GM18502 (cell line): ENCODE measurements around the gene DUS3L.

ENCODE experiments used
- ATAC-seq: cut with Tn5 transposase; IDR thresholded peaks from one replicate; pipeline ENCODE4 v1.9.1; 2021; ENCODE audit warnings: mild to moderate bottlenecking; ENCODE audit not compliant: unreplicated experiment, poor library complexity

Gene DUS3L

GRCh38 chr19:5801796-5802619 lies 11.0 kb upstream of the DUS3L start:
- no peak for ATAC-seq

- no peak for ATAC-seq
These were observed 9.7 kb upstream of the DUS3L start for GRCh38 chr19:5800361-5801270.

DNA sequence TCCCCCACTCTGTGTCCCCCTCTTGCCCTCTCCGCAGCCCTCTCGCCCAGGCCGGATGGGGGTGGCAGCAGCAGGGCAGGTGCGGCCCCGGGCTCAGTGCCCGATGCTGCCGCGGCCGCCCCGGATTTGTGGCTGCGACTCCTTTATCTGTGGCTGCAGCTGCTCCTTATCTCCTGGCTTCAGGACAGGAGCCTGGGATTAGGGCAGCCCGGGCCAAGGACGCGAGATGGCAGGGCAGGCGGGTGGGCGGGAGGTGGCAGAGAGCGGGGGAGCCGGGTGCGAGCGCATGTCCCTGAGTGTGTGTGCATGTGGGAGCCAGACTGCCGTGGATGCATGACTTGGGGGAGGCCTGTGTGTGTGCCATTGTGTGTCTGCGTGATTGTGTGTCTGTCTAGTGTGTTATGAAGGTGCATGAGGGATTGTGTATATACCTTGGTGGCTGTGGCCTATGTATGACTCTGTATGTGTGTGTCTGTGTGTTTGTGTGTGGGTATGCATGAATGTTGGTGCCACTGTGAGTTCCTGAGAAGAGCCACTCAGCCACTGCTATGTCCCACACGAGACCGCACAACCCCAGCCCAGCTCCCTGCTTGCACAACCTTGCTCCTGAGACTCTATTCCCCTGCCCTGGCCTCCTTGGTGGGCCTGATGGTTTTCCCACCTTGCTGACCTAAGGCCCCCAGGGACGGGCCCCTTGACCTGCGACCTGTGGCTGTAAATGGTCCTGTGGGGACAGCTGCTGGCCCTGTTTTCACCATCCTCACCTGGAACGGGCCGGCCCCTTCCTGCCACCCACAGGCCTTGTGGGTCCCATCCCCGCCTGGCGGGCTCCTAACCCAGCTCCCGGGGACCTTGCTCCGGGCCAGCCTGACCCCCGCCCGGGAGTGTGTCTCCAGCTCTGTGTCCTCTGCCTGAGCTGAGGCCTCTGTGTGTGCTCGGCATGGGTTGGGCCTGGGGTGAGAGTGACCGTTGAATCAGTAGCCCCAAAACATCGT lies 8.6 kb upstream of the DUS3L start:
- ATAC-seq, result no peak

GRCh38 chr19:5798244-5798643 lies 7.3 kb upstream of the DUS3L start:
- no peak for ATAC-seq

DNA sequence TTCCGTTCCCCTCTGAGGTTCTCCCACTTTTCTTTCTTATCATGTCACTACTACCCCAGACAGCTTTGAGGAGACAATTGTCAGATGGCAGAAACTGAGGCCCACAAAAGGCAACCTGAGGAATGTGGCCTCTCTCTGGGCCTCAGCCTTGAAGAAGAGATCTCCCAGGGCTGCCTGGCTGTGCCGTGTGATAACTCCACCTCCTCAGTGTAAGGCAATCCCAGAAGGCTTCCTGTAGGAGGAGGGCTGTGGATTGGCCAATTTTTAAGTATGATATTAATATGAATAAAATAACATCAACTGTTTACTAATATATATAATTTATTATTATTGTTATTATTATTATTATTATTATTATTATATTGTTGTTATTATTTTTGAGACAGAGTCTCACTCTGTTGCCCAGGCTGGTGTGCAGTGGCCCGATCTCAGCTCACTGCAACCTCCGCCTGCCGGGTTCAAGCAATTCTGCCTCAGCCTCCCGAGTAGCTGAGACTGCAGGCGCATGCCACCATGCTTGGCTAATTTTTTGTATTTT lies 4.5 kb upstream of the DUS3L start:
- no peak for ATAC-seq

GRCh38 chr19:5793188-5793587 lies 2.2 kb upstream of the DUS3L start:
- no peak for ATAC-seq

- no peak for ATAC-seq
These were observed 1.3 kb upstream of the DUS3L start for GRCh38 chr19:5792224-5792623.

DNA sequence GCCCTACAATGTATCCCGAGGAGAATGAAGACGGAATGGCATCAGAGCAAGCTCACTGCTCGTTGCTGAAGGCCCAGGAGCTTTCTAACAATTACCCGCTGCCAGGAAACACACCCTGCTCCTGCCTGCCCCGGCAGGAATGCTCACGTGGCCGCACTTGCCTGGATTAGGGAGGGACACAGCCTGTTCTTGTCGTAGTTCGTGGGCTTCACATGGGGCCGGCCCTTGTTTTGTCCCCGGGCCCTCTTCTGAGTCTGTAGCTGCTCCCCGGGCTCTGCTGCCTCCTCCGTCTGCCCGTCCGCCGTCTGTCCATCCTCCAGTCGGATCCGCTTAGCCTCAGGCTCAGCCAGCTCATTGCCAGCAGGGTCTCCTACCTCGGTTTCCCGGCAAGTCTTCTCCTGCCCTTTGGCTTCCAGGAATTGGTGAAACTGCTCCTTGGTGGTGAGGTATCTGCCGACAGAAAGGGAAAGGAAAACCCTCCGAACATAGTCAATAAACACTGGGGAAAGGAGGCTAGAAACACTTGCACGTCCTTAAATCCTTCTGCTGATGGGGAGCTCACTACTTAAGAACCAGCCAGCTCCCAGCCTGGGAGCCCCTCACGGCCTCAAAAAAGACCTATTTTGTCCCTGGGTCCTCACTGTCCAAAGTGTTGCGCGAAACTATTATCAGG lies 941 bp downstream of the DUS3L start:
- no peak for ATAC-seq

DNA sequence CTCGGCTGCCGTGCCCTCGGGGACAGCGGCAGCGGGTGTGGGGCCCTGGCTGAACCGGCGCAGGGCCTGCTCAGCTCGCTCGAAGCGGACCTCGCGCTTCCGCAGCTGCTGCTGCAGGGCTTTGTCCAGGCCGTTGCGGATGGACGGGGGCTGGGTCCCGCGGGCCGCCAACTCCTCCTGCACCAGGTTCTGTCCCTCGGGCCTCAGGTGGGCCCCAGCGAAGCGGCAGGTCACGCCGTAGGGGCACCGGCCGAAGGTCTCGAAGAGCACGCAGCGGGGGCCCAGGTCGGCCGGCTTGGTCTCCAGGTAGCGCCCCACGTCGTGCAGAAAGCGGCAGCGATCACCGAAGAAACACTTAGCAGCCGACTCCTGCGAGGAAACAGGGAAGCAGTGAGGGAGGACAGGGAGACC lies 1.6 kb downstream of the DUS3L start:
- no peak for ATAC-seq

DNA sequence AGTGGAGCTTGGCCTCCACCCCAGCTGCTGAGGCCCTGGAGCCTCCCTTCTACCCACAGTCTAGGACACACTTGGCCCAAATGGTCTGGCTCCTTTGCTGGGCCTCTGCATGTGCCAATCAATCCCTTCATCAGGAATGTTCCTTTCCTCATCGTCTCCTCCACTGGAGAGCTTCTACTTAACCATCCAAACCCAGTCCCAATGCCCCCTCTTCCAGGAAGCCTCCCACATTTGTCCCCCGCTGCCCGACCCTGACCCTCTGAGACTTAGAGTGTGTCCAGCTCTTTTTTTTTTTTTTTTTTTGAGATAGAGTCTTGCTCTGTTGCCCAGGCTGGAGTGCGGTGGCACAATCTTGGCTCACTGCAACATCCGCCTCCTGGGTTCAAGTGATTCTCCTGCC lies 2.5 kb downstream of the DUS3L start:
- ATAC-seq, result no peak

- no peak for ATAC-seq
These were observed 3.4 kb downstream of the DUS3L start for GRCh38 chr19:5787409-5788182.

DNA sequence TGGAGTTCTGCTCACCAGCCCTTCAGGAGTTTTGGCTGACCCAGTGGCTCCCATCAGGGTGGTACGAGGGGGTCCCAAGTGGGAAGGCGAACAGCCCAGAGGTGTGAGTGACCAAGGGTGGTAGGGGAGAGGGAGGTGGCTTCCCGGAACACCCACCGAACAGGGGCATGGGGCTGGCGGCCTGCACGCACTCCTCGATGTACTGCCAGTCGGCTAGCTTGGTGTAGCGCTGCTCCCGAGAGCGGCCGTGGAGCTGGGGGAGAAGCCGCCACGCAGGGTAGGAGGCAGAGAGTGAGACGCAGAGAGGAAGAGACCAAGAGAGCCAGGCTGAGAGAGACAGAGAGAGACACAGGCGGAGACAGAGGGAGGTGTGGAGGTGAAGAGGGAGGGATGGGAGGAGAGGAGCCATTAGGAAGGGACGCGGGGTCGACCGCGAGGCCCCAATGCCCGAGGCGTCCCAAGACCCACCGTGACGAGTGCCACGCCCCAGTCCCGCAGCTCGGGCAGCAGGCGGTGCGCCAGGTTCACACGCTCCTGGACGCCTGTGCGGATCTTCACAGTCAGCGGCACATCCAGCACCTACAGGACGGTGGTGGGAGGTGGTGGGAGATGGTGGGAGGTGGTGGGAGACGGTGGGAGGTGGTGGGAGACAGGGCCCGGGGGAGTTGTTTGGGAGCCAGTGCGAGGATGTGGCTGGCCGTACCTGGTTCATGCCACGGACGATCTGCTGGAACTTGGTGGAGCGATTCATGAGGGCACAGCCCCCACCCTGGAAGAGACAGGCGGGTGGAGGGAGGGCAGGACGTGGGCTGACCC lies 4.2 kb downstream of the DUS3L start:
- ATAC-seq, result no peak

- ATAC-seq, result no peak
These were observed 5.5 kb downstream of the DUS3L start for GRCh38 chr19:5785423-5785822.

DNA sequence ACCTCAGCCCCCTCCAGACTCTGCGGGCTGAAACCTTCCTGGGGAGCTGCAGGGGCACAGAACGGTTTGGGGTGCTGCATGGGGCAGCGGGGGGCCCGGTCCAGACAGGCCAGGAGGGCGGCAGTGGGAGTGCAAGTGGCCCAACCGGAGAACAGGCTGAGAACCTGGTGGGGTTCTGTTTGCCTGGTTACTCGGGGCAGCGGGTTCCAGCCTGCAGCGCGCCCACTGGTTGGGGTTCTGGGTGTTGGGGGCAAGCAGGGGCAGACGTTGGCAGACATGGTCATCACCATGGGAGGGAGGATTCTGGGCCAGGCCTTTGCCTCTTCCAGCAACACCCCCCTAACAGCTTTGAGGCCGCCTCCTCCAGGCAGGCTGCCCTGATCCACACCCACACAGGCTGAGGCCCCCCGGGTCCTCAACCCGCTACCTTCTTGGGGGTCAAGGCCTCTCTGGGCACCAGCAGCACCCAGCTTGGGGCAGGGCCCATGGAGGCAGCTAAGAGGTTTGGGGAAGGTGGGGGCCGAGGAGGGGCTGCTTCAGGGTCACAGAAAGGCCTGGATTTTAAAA lies 6.3 kb downstream of the DUS3L start, which contains the start of gene PRR22:
TSS of gene PRR22 (minus strand) at position 166 of the 567 bp plus-strand sequence. CDS start at position 80, 86 bp downstream.
- no peak for ATAC-seq

GRCh38 chr19:5782945-5783919 lies 7.7 kb downstream of the DUS3L start:
- no peak for ATAC-seq

GRCh38 chr19:5782322-5782721 lies 8.6 kb downstream of the DUS3L start:
- no peak for ATAC-seq
